ENCODE results near the gene TEKT5.

Gene TEKT5

DNA sequence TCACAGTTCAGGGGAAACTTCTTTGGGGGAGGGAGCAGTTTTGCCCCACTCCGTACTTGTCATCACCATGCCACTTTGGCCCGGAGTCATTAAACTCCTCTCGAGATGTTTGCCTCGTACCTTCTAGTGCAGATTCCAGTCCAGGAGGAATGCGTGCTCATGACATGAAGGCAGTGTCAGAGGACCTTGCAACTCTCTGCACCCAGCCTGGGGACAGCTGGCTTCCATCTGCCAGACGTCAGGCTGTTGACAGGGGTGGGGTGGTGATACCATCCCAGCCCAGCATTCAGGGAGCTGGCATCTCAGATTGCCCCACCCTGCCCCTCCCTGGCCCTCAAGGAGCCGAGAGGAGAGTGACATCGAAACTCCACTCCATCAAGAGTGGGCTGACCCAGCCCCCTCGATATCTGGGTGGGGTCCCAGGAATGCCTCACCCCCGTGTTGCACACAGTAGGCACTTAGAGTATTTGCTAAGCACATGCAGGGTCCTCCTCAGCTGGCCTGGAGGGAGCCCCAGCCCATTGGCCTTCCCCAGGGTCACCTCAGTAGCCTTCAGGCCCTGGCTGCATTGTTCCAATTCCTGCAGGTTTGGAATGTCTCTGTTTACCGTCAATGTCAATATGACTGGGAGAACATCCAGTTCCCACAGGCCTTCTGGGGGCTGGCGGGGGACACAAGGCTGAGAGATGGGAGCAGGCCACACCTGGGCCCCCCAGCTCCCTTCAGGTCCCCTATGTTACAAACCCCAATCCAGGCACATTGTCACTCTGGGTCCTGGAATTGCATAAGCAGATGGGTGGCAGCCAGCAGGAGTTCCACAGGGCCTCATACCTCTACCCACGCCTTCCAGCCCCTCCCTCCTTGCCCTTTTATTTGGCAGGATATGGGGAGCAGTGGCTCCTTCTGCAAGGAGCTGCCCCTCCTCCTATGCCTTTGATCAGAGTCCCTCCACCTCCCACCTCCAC is 93.0 kb downstream of the TEKT5 start:
- Histone ChIP-seq H3K9me2 (replicated peaks; ENCODE audit: low read depth, low read length) (no peaks in the 10 kb centered on the region), H4K20me1 (ENCODE audit: insufficient read depth, low read length, poor library complexity, severe bottlenecking) (no peaks in the 10 kb centered on the region), H3K4me2 (ENCODE audit: low read depth, low read length, poor library complexity, severe bottlenecking) (no peak overlapping the region), H3F3A (ENCODE audit: low read depth) (no peaks in the 10 kb centered on the region), H3K79me2 (ENCODE audit: insufficient read depth, low read length) (no peaks in the 10 kb centered on the region), H3K9me3 (ENCODE audit: insufficient read depth, low read depth, low read length) (no peaks in the 10 kb centered on the region), H3K27me3 (ENCODE audit: insufficient read depth, low read length, poor library complexity, severe bottlenecking) (no peaks in the 10 kb centered on the region), H3K4me3 (ENCODE audit: low read length, poor library complexity, severe bottlenecking) (no peak overlapping the region), H3K9ac (ENCODE audit: low read depth, low read length, poor library complexity, severe bottlenecking) (no peak overlapping the region), H3K4me1 (ENCODE audit: insufficient read depth, low read length, poor library complexity, severe bottlenecking) (no peaks in the 10 kb centered on the region), H3K36me3 (ENCODE audit: insufficient read depth, low read length) (no peaks in the 10 kb centered on the region), H2AFZ (ENCODE audit: low read length) (no peak overlapping the region)
- TF ChIP-seq EZH2phosphoT487 (IDR thresholded peaks at IDR 0.05; ENCODE audit: borderline replicate concordance) = no peak
- TF ChIP-seq, protein P1, sequence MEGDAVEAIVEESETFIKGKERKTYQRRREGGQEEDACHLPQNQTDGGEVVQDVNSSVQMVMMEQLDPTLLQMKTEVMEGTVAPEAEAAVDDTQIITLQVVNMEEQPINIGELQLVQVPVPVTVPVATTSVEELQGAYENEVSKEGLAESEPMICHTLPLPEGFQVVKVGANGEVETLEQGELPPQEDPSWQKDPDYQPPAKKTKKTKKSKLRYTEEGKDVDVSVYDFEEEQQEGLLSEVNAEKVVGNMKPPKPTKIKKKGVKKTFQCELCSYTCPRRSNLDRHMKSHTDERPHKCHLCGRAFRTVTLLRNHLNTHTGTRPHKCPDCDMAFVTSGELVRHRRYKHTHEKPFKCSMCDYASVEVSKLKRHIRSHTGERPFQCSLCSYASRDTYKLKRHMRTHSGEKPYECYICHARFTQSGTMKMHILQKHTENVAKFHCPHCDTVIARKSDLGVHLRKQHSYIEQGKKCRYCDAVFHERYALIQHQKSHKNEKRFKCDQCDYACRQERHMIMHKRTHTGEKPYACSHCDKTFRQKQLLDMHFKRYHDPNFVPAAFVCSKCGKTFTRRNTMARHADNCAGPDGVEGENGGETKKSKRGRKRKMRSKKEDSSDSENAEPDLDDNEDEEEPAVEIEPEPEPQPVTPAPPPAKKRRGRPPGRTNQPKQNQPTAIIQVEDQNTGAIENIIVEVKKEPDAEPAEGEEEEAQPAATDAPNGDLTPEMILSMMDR (conservative IDR thresholded peaks at IDR 0.05; ENCODE audit: low read length) = no peak

DNA sequence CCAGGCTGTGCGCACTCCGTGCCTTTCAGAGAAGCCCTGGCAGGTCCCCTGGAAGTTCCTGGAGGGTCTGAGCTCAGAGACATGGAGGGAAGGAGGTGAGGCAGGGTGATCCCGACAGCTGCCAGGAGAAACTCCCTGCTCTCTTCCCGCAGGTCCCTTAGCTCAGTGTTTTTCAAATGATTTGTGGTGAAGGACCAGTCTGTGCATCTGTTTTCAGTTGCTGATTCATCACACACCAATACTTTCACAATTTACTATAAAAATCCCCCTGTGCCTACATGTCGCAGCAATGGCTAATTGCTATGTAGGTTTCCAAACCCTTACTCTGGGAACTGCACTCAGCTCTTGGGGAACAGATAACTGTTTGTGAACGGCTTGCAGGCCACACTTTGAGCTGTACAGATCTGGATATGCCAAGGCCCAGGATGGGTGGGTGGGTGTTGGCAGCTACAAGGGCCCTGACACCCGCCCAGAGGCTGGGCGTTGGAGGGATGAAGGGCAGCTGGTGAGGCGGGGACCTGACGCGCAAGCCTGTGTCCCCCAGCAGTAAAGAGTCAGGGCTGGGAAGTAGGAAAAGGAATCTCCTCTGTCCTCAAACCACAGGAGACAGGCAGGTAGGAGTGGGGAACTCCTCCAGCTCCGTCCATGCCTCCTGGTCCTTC is 93.8 kb downstream of the TEKT5 start:
- Histone ChIP-seq H2AFZ (ENCODE audit: low read length) (no peak overlapping the region), H3F3A (ENCODE audit: low read depth) (no peaks in the 10 kb centered on the region), H3K27me3 (ENCODE audit: insufficient read depth, low read length, poor library complexity, severe bottlenecking) (no peaks in the 10 kb centered on the region), H3K9me2 (replicated peaks; ENCODE audit: low read depth, low read length) (no peaks in the 10 kb centered on the region), H3K9ac (ENCODE audit: low read depth, low read length, poor library complexity, severe bottlenecking) (no peak overlapping the region), H3K4me2 (ENCODE audit: low read depth, low read length, poor library complexity, severe bottlenecking) (no peak overlapping the region), H3K79me2 (ENCODE audit: insufficient read depth, low read length) (no peaks in the 10 kb centered on the region), H3K4me3 (ENCODE audit: low read length, poor library complexity, severe bottlenecking) (no peak overlapping the region), H3K36me3 (ENCODE audit: insufficient read depth, low read length) (no peaks in the 10 kb centered on the region), H3K9me3 (ENCODE audit: insufficient read depth, low read depth, low read length) (no peaks in the 10 kb centered on the region), H4K20me1 (ENCODE audit: insufficient read depth, low read length, poor library complexity, severe bottlenecking) (no peaks in the 10 kb centered on the region), H3K4me1 (ENCODE audit: insufficient read depth, low read length, poor library complexity, severe bottlenecking) (no peaks in the 10 kb centered on the region)
- TF ChIP-seq, protein P1 (conservative IDR thresholded peaks at IDR 0.05; ENCODE audit: low read length) = no peak
- no peak for TF ChIP-seq EZH2phosphoT487 (IDR thresholded peaks at IDR 0.05; ENCODE audit: borderline replicate concordance)

DNA sequence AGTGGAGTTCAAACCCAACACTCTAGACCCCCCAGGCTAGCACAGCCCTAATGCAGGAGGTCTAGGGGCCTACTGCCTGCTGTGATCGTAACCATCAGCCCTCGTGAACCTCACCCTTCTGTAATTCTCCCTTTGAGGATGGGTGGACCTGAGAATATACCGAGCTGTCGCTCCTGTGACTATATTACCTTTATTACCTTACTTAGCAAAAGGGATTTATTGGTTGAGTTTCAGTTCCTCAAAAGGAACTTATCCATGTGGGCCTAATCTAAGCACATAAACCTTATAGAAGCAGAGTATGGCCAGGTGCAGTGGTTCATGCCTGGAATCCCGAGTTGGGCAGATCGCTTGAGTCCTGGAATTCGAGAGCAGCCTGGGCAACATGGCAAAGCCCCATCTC is 95.1 kb downstream of the TEKT5 start:
- Histone ChIP-seq H3K79me2 (ENCODE audit: insufficient read depth, low read length) (no peaks in the 10 kb centered on the region), H3K9me2 (replicated peaks; ENCODE audit: low read depth, low read length) (no peaks in the 10 kb centered on the region), H3K4me3 (ENCODE audit: low read length, poor library complexity, severe bottlenecking) (no peak overlapping the region), H4K20me1 (ENCODE audit: insufficient read depth, low read length, poor library complexity, severe bottlenecking) (no peaks in the 10 kb centered on the region), H3K4me1 (ENCODE audit: insufficient read depth, low read length, poor library complexity, severe bottlenecking) (no peaks in the 10 kb centered on the region), H3F3A (ENCODE audit: low read depth) (no peaks in the 10 kb centered on the region), H2AFZ (ENCODE audit: low read length) (no peak overlapping the region), H3K36me3 (ENCODE audit: insufficient read depth, low read length) (no peaks in the 10 kb centered on the region), H3K27me3 (ENCODE audit: insufficient read depth, low read length, poor library complexity, severe bottlenecking) (no peaks in the 10 kb centered on the region), H3K4me2 (ENCODE audit: low read depth, low read length, poor library complexity, severe bottlenecking) (no peak overlapping the region), H3K9me3 (ENCODE audit: insufficient read depth, low read depth, low read length) (no peaks in the 10 kb centered on the region), H3K9ac (ENCODE audit: low read depth, low read length, poor library complexity, severe bottlenecking) (no peak overlapping the region)
- TF ChIP-seq, protein P1 (conservative IDR thresholded peaks at IDR 0.05; ENCODE audit: low read length) = no peak
- TF ChIP-seq EZH2phosphoT487 (IDR thresholded peaks at IDR 0.05; ENCODE audit: borderline replicate concordance) = no peak
